HCT116 (cell line): ENCODE results near the gene UBE3C. TPM values are rescaled to one million over a fixed set of nuclear protein-coding genes. Genes with fewer than 3 reads are reported as not detected.

Experiments
- ATAC-seq: fragments of 200-7000 bp; cut with Tn5 transposase; 2 replicates; pipeline ENCODE4 v1.9.1; 2020; ENCODE audit warnings: mild to moderate bottlenecking, moderate library complexity
- BruUV-seq: library from RNA; stranded (reverse); fragments of 400-500 nt; replicated peaks from 2 replicates; lab custom pipeline; 2021; lab: Mats Ljungman, UMichigan
- CTCF ChIA-PET: fragments of 300-600 bp; sonication (Branson Sonifier 250); formaldehyde crosslinking; loops from one replicate; lab custom pipeline; 2021; ENCODE audit warnings: antibody characterized with exemption; lab: Charles Lee
- POLR2A ChIA-PET: fragments of 300-600, 350-600 bp; sonication (Branson Sonifier 250); formaldehyde crosslinking; loops from one replicate; lab custom pipeline; 2021; ENCODE audit warnings: antibody characterized with exemption; lab: Charles Lee
- RAD21 ChIA-PET, 2 experiments: fragments of 300-600 bp; sonication (Branson Sonifier 250); formaldehyde crosslinking; loops; one replicate each; lab custom pipeline; 2023; ENCODE audit warnings: low total read pairs in 2 of 2; ENCODE audit not compliant: uncharacterized antibody in 2 of 2, unreplicated experiment in 2 of 2, low non-redundant PET in 1 of 2; lab: Charles Lee
- DNase-seq: peaks from one replicate; pipeline ENCODE4 v3.0.0-alpha.2; 2010; ENCODE audit warnings: low read depth, low spot score
- H2AFZ ChIP-seq: fragments of 200-600 bp; shearing (Covaris generic), sonication (generic); 2 replicates; pipeline ENCODE4 v1.6.1; 2017; ENCODE audit warnings: low read depth, mixed run types, mixed read lengths, antibody characterized with exemption, low read length; ENCODE audit not compliant: poor library complexity, severe bottlenecking
- H3K27ac ChIP-seq: 2 replicates; pipeline ENCODE4 v1.5.1; 2012; ENCODE audit warnings: low read depth, low read length
- H3K27me3 ChIP-seq: fragments of 200-600 bp; sonication (generic); 2 replicates; pipeline ENCODE4 v1.6.1; 2016; ENCODE audit warnings: mixed run types, low read length, mixed read lengths; ENCODE audit not compliant: insufficient read depth
- H3K36me3 ChIP-seq, 2 experiments: fragments of 200-500 bp in 1 of 2; fragments of 200-600 bp in 1 of 2; sonication (Bioruptor generic) in 1 of 2; sonication (generic) in 1 of 2; 2 replicates each; pipeline versions ENCODE4 v1.5.1 to v1.6.1; 2014 to 2016; ENCODE audit warnings: low read length in 2 of 2, inconsistent platforms in 1 of 2, mixed read lengths in 1 of 2, mixed run types in 1 of 2; ENCODE audit not compliant: insufficient read depth in 2 of 2, control insufficient read depth in 1 of 2
- H3K4me1 ChIP-seq, 2 experiments: fragments of 200-600 bp in 1 of 2; sonication (generic) in 1 of 2; 2 replicates each; pipeline versions ENCODE4 v1.5.1 to v1.6.1; 2012 to 2017; ENCODE audit warnings: low read length in 2 of 2, inconsistent platforms in 1 of 2, mild to moderate bottlenecking in 1 of 2, mixed read lengths in 1 of 2, mixed run types in 1 of 2, moderate library complexity in 1 of 2; ENCODE audit not compliant: insufficient read depth in 2 of 2, control insufficient read depth in 1 of 2
- H3K4me2 ChIP-seq: fragments of 200-600 bp; sonication (generic); 2 replicates; pipeline ENCODE4 v1.6.1; 2017; ENCODE audit warnings: mixed run types, low read length, mixed read lengths
- H3K4me3 ChIP-seq, 2 experiments: fragments of 200-600 bp in 1 of 2; sonication (generic) in 1 of 2; replicated peaks in 1 of 2; 2 replicates each; pipeline ENCODE4 v1.5.1; 2011 to 2016; ENCODE audit warnings: low read length in 2 of 2, control low read depth in 1 of 2, low read depth in 1 of 2, mild to moderate bottlenecking in 1 of 2, mixed read lengths in 1 of 2, mixed run types in 1 of 2
- H3K79me2 ChIP-seq: fragments of 200-600 bp; sonication (generic); 2 replicates; pipeline ENCODE4 v1.6.1; 2017; ENCODE audit warnings: mild to moderate bottlenecking, mixed run types, low read length, moderate library complexity, mixed read lengths; ENCODE audit not compliant: insufficient read depth
- H3K9ac ChIP-seq: fragments of 200-600 bp; sonication (generic); 2 replicates; pipeline ENCODE4 v1.6.1; 2016; ENCODE audit warnings: low read length, mixed read lengths
- H3K9me2 ChIP-seq: fragments of 200-600 bp; sonication (generic), shearing (Covaris generic); 2 replicates; pipeline ENCODE4 v1.6.1; 2017; ENCODE audit warnings: mixed run types, mild to moderate bottlenecking, moderate library complexity; ENCODE audit not compliant: insufficient read depth
- H3K9me3 ChIP-seq, 2 experiments: fragments of 200-500 bp in 1 of 2; fragments of 200-600 bp in 1 of 2; sonication (Bioruptor generic) in 1 of 2; sonication (generic) in 1 of 2; 2 replicates each; pipeline ENCODE4 v1.6.1; 2014 to 2017; ENCODE audit warnings: low read length in 2 of 2, mixed read lengths in 2 of 2, inconsistent platforms in 1 of 2, low read depth in 1 of 2, mild to moderate bottlenecking in 1 of 2, mixed run types in 1 of 2, moderate library complexity in 1 of 2; ENCODE audit not compliant: control insufficient read depth in 1 of 2, insufficient read depth in 1 of 2
- H4K20me1 ChIP-seq: fragments of 200-600 bp; sonication (generic), shearing (Covaris generic); 2 replicates; pipeline ENCODE4 v1.6.1; 2017; ENCODE audit warnings: mixed run types, mild to moderate bottlenecking, moderate library complexity; ENCODE audit not compliant: insufficient read depth
- CEBPB ChIP-seq: IDR thresholded peaks from 2 replicates; pipeline ENCODE4 v1.6.1; 2012; ENCODE audit warnings: low read depth
- POLR2AphosphoS5 ChIP-seq: IDR thresholded peaks from 2 replicates; pipeline ENCODE4 v1.6.1; 2011; ENCODE audit warnings: mild to moderate bottlenecking, low read depth, low read length, moderate library complexity
- SIN3A ChIP-seq: IDR thresholded peaks from 2 replicates; pipeline ENCODE4 v1.6.1; 2012; ENCODE audit warnings: low read depth
- ZNF274 ChIP-seq: fragments of 200-500 bp; sonication (Bioruptor generic); IDR thresholded peaks from 2 replicates; pipeline ENCODE4 v1.6.1; 2014; ENCODE audit warnings: mild to moderate bottlenecking, low read depth, low read length, inconsistent platforms
- intact Hi-C: fragments of 100-400 bp; cut with micrococcal nuclease; formaldehyde crosslinking; loops from 2 replicates; pipeline ENCODE4 v1.10.0; 2022
- total RNA-seq: library from RNA; stranded (reverse); gene quantifications from one replicate; pipeline ENCODE4 v1.2.1, GENCODE V29; 2021; ENCODE audit not compliant: unreplicated experiment
- TF ChIP-seq, protein P1 (sequence below), 3 experiments: fragments of 200-600 bp in 1 of 3; sonication (generic) in 1 of 3; IDR thresholded peaks in 2 of 3; conservative IDR thresholded peaks in 1 of 3; 2 replicates each; pipeline ENCODE4 v1.5.1; 2012 to 2017; ENCODE audit warnings: low read depth in 2 of 3, low read length in 2 of 3, antibody characterized with exemption in 1 of 3, borderline replicate concordance in 1 of 3, control low read depth in 1 of 3, mild to moderate bottlenecking in 1 of 3, mixed read lengths in 1 of 3, mixed run types in 1 of 3, moderate library complexity in 1 of 3; ENCODE audit not compliant: insufficient read depth in 1 of 3
- TF ChIP-seq, protein P2 (sequence below): IDR thresholded peaks from 2 replicates; pipeline ENCODE4 v1.6.1; 2011; ENCODE audit warnings: mild to moderate bottlenecking, low read length, moderate library complexity; ENCODE audit not compliant: insufficient replicate concordance; ENCODE audit errors: extremely low read depth

The UBE3C gene
- total RNA-seq, 1 experiment from 2014 or later, result 68.3 TPM

DNA sequence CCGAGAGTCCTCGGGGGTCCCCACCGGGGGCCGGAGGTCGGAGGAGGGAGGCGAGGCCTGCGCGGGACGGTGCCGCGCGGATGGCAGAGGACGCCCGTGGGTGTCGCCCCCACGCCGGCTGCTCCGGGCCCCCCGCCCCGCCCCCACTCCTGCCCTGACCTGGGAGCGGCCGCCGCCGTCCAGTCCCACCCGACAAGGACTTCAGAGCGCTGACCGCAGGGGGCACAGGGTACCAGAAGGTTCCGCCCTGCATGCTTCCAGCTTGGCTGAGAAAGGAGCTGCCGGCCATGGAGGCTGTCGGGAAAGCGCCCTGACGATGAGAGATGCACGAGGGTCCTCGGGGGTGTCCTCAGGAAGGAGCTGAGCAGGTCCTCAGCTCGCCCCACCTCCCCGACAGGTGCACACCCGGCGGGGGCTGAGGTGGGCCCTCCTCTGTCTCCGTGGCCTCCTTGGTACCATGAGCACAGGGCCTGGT lies 141.1 kb downstream of the UBE3C start:
- H3K4me2 ChIP-seq, result no peak overlapping the region
- H3K9ac ChIP-seq, result no peak overlapping the region
- no peak for DNase-seq
- H3K4me3 ChIP-seq, result no peak overlapping the region
- H3K9me3 ChIP-seq, result no peaks in the 10 kb centered on the region
- RAD21 ChIA-PET, result no interaction called here
- no peaks in the 10 kb centered on the region for H3K9me2 ChIP-seq
- H4K20me1 ChIP-seq, result no peaks in the 10 kb centered on the region
- H3K27me3 ChIP-seq, result no peaks in the 10 kb centered on the region
- POLR2A ChIA-PET, result no interaction called here
- H3K4me1 ChIP-seq, result peaks cover 5 to 11% of the 10 kb centered on the region in 2 experiments; a peak in 3 of 4 replicates
- intact Hi-C loops, result loop anchor here (10.0 kb wide), 1 partner anchor 1485 kb away; no protein-coding TSS in a partner anchor
- no TSS peak for BruUV-seq
- no peaks in the 10 kb centered on the region for H3K79me2 ChIP-seq
- H3K36me3 ChIP-seq, result no peaks in the 10 kb centered on the region
- TF ChIP-seq, protein P1, sequence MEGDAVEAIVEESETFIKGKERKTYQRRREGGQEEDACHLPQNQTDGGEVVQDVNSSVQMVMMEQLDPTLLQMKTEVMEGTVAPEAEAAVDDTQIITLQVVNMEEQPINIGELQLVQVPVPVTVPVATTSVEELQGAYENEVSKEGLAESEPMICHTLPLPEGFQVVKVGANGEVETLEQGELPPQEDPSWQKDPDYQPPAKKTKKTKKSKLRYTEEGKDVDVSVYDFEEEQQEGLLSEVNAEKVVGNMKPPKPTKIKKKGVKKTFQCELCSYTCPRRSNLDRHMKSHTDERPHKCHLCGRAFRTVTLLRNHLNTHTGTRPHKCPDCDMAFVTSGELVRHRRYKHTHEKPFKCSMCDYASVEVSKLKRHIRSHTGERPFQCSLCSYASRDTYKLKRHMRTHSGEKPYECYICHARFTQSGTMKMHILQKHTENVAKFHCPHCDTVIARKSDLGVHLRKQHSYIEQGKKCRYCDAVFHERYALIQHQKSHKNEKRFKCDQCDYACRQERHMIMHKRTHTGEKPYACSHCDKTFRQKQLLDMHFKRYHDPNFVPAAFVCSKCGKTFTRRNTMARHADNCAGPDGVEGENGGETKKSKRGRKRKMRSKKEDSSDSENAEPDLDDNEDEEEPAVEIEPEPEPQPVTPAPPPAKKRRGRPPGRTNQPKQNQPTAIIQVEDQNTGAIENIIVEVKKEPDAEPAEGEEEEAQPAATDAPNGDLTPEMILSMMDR (IDR thresholded peaks at IDR 0.05 in 2 of 3, conservative IDR thresholded peaks at IDR 0.05 in 1 of 3; ENCODE audit: borderline replicate concordance in 1 of 3, insufficient read depth in 1 of 3, low read depth in 2 of 3, low read length in 2 of 3), result no peak
- TF ChIP-seq SIN3A (no peak), POLR2AphosphoS5 (no peak), ZNF274 (no peak), CEBPB (no peak)
- TF ChIP-seq, protein P2, sequence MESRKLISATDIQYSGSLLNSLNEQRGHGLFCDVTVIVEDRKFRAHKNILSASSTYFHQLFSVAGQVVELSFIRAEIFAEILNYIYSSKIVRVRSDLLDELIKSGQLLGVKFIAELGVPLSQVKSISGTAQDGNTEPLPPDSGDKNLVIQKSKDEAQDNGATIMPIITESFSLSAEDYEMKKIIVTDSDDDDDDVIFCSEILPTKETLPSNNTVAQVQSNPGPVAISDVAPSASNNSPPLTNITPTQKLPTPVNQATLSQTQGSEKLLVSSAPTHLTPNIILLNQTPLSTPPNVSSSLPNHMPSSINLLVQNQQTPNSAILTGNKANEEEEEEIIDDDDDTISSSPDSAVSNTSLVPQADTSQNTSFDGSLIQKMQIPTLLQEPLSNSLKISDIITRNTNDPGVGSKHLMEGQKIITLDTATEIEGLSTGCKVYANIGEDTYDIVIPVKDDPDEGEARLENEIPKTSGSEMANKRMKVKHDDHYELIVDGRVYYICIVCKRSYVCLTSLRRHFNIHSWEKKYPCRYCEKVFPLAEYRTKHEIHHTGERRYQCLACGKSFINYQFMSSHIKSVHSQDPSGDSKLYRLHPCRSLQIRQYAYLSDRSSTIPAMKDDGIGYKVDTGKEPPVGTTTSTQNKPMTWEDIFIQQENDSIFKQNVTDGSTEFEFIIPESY, result no peak
- CTCF ChIA-PET, result no interaction called here
- H2AFZ ChIP-seq, result no peak overlapping the region
- ATAC-seq, result no peak
- no peak overlapping the region for H3K27ac ChIP-seq
